ENCODE results near the gene DBF4B.

DNA sequence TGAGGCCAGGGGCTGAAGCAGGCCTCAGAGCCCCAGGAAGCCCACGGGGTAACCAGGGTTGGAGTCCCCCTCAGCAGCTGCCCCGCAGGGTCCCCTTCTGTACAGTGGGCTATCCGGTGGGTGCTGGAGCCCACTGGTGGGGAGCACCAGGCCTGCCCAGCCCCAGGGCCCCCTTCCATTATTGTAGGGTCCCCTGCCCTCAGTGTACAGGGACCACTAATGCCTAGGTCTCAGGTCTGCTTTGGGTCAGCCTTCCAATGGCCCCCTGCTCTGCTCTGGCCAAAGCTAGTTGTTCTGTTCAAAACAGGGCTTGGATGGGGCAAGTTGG, 51.4 kb downstream of the DBF4B start:
- no peak for TF ChIP-seq CTCF (IDR thresholded peaks at IDR 0.05)
- TF ChIP-seq POLR2A (IDR thresholded peaks at IDR 0.05): no peak
